ENCODE data around the gene MAGEA9B.
"Not testable (repeated sequence)": the region's sequence is repeated elsewhere in the genome, so short reads cannot be mapped to it uniquely, and the experiment has no call there.

Gene MAGEA9B

GRCh38 chrX:149570668-149571067 is 16.6 kb downstream of the MAGEA9B start:
- DNase-seq: peak in 1 of 2 donors; percentile 0

GRCh38 chrX:149569770-149570169 is 17.5 kb downstream of the MAGEA9B start:
- no peak for DNase-seq

GRCh38 chrX:149568701-149569296 is 18.5 kb downstream of the MAGEA9B start:
- DNase-seq: no peak

- no peak for DNase-seq
Measured at GRCh38 chrX:149567621-149568417, 19.4 kb downstream of the MAGEA9B start.

- no peak for DNase-seq
Measured at GRCh38 chrX:149563359-149563758, 23.9 kb downstream of the MAGEA9B start.

GRCh38 chrX:149555251-149555650 is 32.0 kb downstream of the MAGEA9B start:
- not testable (repeated sequence) for DNase-seq

- not testable (repeated sequence) for DNase-seq
Measured at GRCh38 chrX:149551939-149552248, 35.4 kb downstream of the MAGEA9B start.

- DNase-seq: not testable (repeated sequence)
Measured at GRCh38 chrX:149551245-149551938, 35.9 kb downstream of the MAGEA9B start.

- DNase-seq: not testable (repeated sequence)
Measured at GRCh38 chrX:149550454-149550853, 36.8 kb downstream of the MAGEA9B start.

- DNase-seq: not testable (repeated sequence)
Measured at GRCh38 chrX:149549701-149550100, 37.6 kb downstream of the MAGEA9B start, which contains the start of gene HSFX3. TSS of gene HSFX3 (minus strand) at chrX:149549924. CDS start at chrX:149549852, 72 bp downstream.

- DNase-seq: not testable (repeated sequence)
Measured at GRCh38 chrX:149547782-149548181, 39.5 kb downstream of the MAGEA9B start.

- not testable (repeated sequence) for DNase-seq
Measured at GRCh38 chrX:149546962-149547361, 40.3 kb downstream of the MAGEA9B start.

- peak in 1 of 2 donors; percentile 3 for DNase-seq
Measured at GRCh38 chrX:149545545-149546543, 41.4 kb downstream of the MAGEA9B start.

GRCh38 chrX:149541521-149542047 is 45.7 kb downstream of the MAGEA9B start:
- no peak for DNase-seq

- peak; percentile 64 to 88 for DNase-seq
Measured at GRCh38 chrX:149540621-149541520, 46.4 kb downstream of the MAGEA9B start, which contains the start of gene EOLA1. TSS of gene EOLA1 (plus strand) at chrX:149541012. CDS start at chrX:149545631, 4,619 bp downstream.

- peak; percentile 76 to 84 for DNase-seq
Measured at GRCh38 chrX:149540131-149540620, 47.1 kb downstream of the MAGEA9B start.

- DNase-seq: peak; percentile 70 to 81
Measured at GRCh38 chrX:149539283-149540130, 47.8 kb downstream of the MAGEA9B start.

- DNase-seq: not testable (repeated sequence)
Measured at GRCh38 chrX:149537474-149537873, 49.8 kb downstream of the MAGEA9B start.

GRCh38 chrX:149534926-149535602 is 52.2 kb downstream of the MAGEA9B start:
- DNase-seq: not testable (repeated sequence)
